BE2C (cell line): Measurements from ENCODE around the gene CLN5.

Experiments used
- DNase-seq: peaks from one replicate; pipeline ENCODE4 v3.0.0-alpha.2; 2020
- H3K27me3 ChIP-seq: fragments of 250-450 bp; sonication (Bioruptor Pico); 2 replicates; pipeline ENCODE4 v1.5.1; 2020; ENCODE audit warnings: mild to moderate bottlenecking
- H3K36me3 ChIP-seq: fragments of 250-450 bp; sonication (Bioruptor Pico); 2 replicates; pipeline ENCODE4 v1.5.1; 2020; ENCODE audit warnings: mild to moderate bottlenecking
- H3K4me1 ChIP-seq: fragments of 250-450 bp; sonication (Bioruptor Pico); 2 replicates; pipeline ENCODE4 v1.5.1; 2020
- H3K4me3 ChIP-seq: 2 replicates; pipeline ENCODE4 v1.5.1; 2011; ENCODE audit warnings: low read depth, low read length
- H3K9me3 ChIP-seq: fragments of 250-450 bp; sonication (Bioruptor Pico); 2 replicates; pipeline ENCODE4 v1.5.1; 2020
- CTCF ChIP-seq: IDR thresholded peaks from 2 replicates; pipeline ENCODE4 v1.5.1; 2012; ENCODE audit warnings: mild to moderate bottlenecking, low read depth, low read length

The CLN5 gene

GRCh38 chr13:76971851-76972829 lies 19.7 kb upstream of the CLN5 start:
- H3K9me3 ChIP-seq, result no peaks in the 10 kb centered on the region
- peaks cover 4% of the 10 kb centered on the region; the same call in 1 of the 2 replicates for H3K4me1 ChIP-seq
- no peak for DNase-seq
- no peak for TF ChIP-seq CTCF
- H3K36me3 ChIP-seq, result no peaks in the 10 kb centered on the region
- no peak overlapping the region for H3K4me3 ChIP-seq
- H3K27me3 ChIP-seq, result no peaks in the 10 kb centered on the region

GRCh38 chr13:76973920-76974617 lies 17.8 kb upstream of the CLN5 start:
- no peak for TF ChIP-seq CTCF
- no peaks in the 10 kb centered on the region for H3K36me3 ChIP-seq
- H3K9me3 ChIP-seq, result no peaks in the 10 kb centered on the region
- H3K4me3 ChIP-seq, result no peak overlapping the region
- H3K27me3 ChIP-seq, result no peaks in the 10 kb centered on the region
- DNase-seq, result no peak
- H3K4me1 ChIP-seq, result peaks cover 4% of the 10 kb centered on the region; the same call in 1 of the 2 replicates

GRCh38 chr13:76974618-76974975 lies 17.3 kb upstream of the CLN5 start:
- Histone ChIP-seq H3K27me3 (no peaks in the 10 kb centered on the region), H3K36me3 (no peaks in the 10 kb centered on the region), H3K9me3 (no peaks in the 10 kb centered on the region), H3K4me3 (no peak overlapping the region), H3K4me1 (peaks cover 4% of the 10 kb centered on the region; the same call in 1 of the 2 replicates)
- no peak for DNase-seq
- no peak for TF ChIP-seq CTCF

- TF ChIP-seq CTCF, result no peak
- no peak for DNase-seq
- H3K36me3 ChIP-seq, result no peaks in the 10 kb centered on the region
- H3K27me3 ChIP-seq, result peaks cover 7% of the 10 kb centered on the region
- no peaks in the 10 kb centered on the region for H3K9me3 ChIP-seq
- H3K4me3 ChIP-seq, result no peak overlapping the region
- peaks cover 4% of the 10 kb centered on the region; the same call in 1 of the 2 replicates for H3K4me1 ChIP-seq
Observed at GRCh38 chr13:76975863-76976262, 16.0 kb upstream of the CLN5 start.

- no peak overlapping the region for H3K4me3 ChIP-seq
- DNase-seq, result no peak
- H3K9me3 ChIP-seq, result no peaks in the 10 kb centered on the region
- peaks cover 8% of the 10 kb centered on the region for H3K27me3 ChIP-seq
- H3K4me1 ChIP-seq, result peaks cover 4% of the 10 kb centered on the region; the same call in 1 of the 2 replicates
- no peaks in the 10 kb centered on the region for H3K36me3 ChIP-seq
- no peak for TF ChIP-seq CTCF
Observed at GRCh38 chr13:76976490-76976889, 15.4 kb upstream of the CLN5 start.

- no peaks in the 10 kb centered on the region for H3K9me3 ChIP-seq
- H3K27me3 ChIP-seq, result peaks cover 8% of the 10 kb centered on the region
- H3K4me1 ChIP-seq, result peaks cover 4% of the 10 kb centered on the region; the same call in 1 of the 2 replicates
- no peak for DNase-seq
- H3K4me3 ChIP-seq, result no peak overlapping the region
- H3K36me3 ChIP-seq, result no peaks in the 10 kb centered on the region
- TF ChIP-seq CTCF, result no peak
Observed at GRCh38 chr13:76976929-76977328, 15.0 kb upstream of the CLN5 start.
